Activated CD8-positive, alpha-beta memory T cell treated with anti-CD3 and anti-CD28 coated beads for 24 hours (primary cell): ENCODE results near the gene BDNF.
"Not testable (repeated sequence)": the region's sequence is repeated elsewhere in the genome, so short reads cannot be mapped to it uniquely, and the experiment has no call there.

Experiments
- DNase-seq: peaks from one replicate; pipeline ENCODE4 v3.0.0-alpha.2; 2020

The BDNF gene

DNA sequence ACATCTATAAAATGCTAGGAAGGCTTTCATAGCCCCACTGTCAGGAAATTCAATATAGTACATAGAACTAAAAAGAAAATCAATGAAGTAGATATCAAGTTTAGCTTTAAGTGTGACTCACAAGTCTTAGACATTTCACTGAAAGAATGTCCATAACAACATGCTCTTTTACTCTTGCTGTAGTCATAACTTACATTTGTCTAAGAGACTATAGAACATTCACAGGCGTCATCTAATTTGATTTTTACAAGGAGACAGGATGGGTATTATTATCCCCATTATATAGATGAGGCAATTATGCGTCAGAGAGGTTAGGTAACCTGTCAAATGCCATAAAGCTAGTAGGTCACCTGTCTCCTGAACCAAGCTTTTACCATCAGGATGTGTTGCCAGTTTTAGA, 36.9 kb downstream of the BDNF start:
- no peak for DNase-seq

DNA sequence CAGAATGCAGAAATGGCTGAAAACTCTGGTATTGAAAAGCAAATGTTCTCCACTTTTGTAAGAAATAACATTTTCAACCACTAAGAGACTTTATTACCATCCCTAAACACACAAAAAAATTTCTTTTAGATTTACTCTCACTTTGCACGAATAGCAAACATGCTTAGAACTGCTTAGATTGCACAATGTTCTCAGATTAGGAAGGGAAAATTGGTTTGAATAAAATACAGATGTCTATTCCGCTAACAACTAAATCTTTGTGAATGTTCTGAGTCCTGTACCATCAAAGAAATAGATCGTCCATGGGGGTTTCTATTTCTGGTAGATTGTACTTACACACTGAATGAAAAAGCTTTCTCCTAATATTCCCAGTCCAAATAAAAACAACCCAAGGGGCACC, 40.1 kb downstream of the BDNF start:
- DNase-seq, result no peak

- DNase-seq, result no peak
Measured at GRCh38 chr11:27658535-27659236, 41.6 kb downstream of the BDNF start.

GRCh38 chr11:27656806-27657483, 43.3 kb downstream of the BDNF start:
- DNase-seq, result no peak

- no peak for DNase-seq
Measured at GRCh38 chr11:27656320-27656719, 43.9 kb downstream of the BDNF start.

GRCh38 chr11:27653990-27654758, 46.1 kb downstream of the BDNF start:
- DNase-seq, result no peak

- DNase-seq, result no peak
Measured at GRCh38 chr11:27651711-27652110, 48.5 kb downstream of the BDNF start.

GRCh38 chr11:27650988-27651387, 49.3 kb downstream of the BDNF start:
- DNase-seq, result no peak

GRCh38 chr11:27649800-27650199, 50.5 kb downstream of the BDNF start:
- no peak for DNase-seq

GRCh38 chr11:27648840-27649239, 51.4 kb downstream of the BDNF start:
- DNase-seq, result no peak

- no peak for DNase-seq
Measured at GRCh38 chr11:27646051-27646818, 54.0 kb downstream of the BDNF start.

DNA sequence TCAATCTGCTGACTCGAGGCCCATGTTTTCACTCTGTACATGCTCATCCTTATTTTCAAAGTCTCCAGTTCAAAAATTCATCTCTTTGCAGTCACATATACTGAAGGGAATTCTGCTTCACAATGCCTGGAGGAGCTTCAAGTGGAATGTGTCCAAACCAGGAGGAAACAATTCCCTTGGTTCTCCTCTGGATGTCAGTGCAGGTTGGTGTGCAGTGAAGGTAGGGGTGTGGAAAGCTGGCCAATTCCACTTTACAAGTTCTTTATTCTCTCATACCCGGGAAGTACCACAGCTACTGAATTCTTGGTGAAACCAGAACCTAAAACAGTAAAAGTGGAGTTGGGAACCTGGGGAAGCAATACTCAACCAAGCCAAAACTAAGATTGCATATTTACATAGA, 57.3 kb downstream of the BDNF start:
- DNase-seq, result no peak

- DNase-seq, result no peak
Measured at GRCh38 chr11:27640954-27641353, 59.3 kb downstream of the BDNF start.

- no peak for DNase-seq
Measured at GRCh38 chr11:27635567-27636037, 64.7 kb downstream of the BDNF start.

- DNase-seq, result not testable (repeated sequence)
Measured at GRCh38 chr11:27634776-27635175, 65.5 kb downstream of the BDNF start.

DNA sequence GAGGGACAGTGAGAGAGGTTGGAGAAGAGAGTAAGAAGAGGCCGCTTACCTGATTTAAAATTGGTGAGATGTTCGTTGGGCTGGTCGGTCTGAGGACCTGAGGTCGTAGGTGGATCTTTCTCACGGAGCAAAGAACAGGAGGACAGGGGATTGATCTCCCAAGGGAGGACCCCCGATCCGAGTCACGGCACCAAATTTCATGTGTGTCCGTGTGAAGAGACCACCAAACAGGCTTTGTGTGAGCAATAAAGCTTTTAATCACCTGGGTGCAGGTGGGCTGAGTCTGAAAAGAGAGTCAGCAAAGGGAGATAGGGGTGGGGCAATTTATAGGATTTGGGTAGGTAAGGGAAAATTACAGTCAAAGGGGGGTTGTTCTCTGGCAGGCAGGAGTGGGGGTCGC, 66.0 kb downstream of the BDNF start:
- DNase-seq, result not testable (repeated sequence)

- not testable (repeated sequence) for DNase-seq
Measured at GRCh38 chr11:27629023-27629422, 71.2 kb downstream of the BDNF start.

DNA sequence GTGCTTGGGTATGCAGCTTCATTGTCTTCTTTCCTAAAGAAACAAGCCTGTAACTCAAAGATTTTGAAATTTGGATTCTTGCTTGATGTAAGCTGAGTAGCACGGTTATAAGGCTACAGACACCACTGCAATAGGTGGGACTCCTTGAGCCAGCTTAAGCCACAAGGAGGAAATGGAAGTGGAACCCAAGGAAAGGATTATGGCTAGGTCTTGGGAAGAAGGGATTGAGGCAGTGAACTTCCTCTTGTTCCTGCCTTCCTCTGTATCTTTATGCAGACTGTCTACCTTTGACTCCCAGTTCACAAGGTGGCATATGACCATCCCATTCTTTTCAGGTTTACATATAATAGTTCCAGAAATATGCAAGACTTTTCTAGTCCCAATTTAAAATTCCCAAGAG, 72.3 kb downstream of the BDNF start:
- no peak for DNase-seq

GRCh38 chr11:27626938-27627586, 73.2 kb downstream of the BDNF start:
- DNase-seq, result no peak

DNA sequence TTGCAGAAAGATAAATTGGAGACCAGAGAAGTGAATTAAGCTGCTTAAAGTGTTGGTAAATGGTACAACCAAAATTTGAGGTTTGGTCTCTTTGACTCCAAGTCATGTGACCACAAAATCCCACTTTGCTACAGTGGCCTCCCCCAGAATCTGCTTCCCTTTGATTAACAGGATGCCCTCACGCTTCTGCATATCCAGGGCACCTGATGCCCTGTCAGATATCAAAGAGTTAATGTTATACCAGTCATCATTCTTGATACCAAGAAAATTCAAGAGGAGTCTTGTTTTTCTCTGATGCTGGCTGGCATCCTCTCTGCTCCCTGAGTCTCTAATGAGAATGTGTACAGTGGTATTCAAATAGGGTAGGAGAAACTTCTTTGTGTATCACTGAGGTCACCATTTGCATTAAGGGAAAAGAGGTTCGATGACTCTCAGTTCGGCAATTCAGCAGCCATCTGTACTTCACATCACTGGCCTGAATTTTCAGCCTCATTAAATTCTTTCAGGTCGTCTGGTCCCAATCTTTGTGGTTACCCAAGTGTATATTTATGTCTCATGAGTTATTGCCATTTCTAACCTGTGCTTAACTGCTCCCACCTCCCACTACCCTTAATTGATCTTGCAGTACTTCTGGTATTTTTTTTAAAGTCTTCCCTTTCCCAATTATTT, 73.9 kb downstream of the BDNF start:
- no peak for DNase-seq

GRCh38 chr11:27625347-27625912, 74.8 kb downstream of the BDNF start:
- DNase-seq, result no peak
